ENCODE data around the gene AGBL4.
"Not testable (repeated sequence)": the region's sequence is repeated elsewhere in the genome, so short reads cannot be mapped to it uniquely, and the experiment has no call there.

AGBL4 gene

DNA sequence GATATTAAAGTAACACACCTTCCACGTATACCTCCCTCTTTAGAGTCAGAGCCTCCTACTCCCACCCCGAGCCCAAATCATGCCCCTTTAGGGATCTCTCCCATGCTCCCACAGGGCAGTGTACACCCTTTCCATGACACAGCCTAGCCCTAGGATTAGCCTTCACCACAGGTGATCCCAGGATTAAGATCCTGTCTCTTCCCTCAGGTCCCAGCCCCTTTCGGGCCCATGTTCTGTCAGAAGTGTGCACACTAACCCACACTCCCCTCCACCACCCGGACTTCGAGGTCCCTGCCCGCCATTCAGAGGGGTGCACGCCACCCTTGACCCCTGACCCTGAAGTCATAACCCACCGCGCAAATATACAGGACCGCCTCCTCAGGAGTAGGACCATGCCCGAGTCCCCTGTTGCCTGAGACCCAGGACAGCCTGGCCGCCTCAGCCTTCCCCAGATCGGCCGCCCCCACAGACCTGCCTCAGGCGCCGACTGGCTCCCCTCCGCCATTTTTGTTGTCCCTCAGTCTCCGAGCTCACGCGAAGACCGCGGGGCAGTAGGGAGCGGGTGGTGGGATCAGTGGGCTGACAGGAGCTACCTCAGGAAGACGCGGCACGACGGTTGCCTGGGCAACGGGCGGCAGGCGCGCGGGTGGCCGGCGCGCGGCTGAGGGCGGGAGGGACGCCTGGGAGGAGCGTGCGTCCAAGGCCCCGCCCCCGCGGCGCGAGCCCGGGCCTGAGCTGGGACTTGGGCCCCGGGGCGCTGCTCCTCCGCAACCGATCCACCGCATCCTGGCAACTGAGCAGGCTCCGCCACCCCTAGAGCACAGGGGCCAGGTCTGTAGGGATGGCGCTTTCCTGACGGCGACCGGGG, at the start of gene AGBL4:
Gene AGBL4, minus strand, starts transcription at position 663 of the 868 bp plus-strand sequence.
- peak; percentile 15 for DNase-seq (ENCODE audit: low read depth)

DNA sequence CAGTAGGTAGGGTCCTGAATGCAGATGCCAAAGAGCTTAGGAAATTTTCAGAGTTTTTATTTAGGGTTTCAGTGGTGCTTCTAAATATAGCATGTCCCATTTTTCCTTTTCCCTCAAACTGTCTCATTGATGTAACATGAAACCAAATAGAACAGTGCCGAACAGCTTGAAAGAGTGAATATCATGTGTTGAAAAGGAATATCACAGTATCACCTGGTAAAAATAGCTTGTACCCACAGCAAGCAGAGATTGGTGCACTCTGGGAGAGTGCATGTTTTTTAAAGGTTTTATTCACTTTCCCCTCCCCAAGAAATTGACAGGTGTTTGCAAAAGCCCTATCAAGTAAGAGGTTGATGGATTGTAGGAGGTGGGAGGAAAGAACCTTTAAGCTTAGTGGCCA, 43.1 kb upstream of the AGBL4 start:
- no peak for DNase-seq (ENCODE audit: low read depth)

DNA sequence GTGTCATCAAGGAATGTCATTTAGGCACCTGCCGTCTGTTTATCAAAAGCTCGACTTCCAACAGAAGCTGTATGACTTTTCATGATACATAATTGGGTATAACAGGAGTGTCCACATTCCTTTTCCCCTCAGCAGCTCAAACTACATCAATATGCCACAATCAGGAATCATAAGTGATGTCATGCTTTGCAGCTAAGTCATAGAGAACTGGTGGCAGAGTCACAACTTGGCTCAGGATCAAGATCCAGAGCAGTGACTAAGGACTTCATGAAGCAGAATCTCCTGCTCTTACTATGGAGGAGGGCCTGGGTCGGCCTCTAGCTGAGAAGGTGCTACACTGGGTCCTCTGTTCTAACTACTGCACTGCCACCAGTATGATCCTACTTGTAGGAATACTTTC, 36.5 kb upstream of the AGBL4 start:
- no peak for DNase-seq (ENCODE audit: low read depth)

DNA sequence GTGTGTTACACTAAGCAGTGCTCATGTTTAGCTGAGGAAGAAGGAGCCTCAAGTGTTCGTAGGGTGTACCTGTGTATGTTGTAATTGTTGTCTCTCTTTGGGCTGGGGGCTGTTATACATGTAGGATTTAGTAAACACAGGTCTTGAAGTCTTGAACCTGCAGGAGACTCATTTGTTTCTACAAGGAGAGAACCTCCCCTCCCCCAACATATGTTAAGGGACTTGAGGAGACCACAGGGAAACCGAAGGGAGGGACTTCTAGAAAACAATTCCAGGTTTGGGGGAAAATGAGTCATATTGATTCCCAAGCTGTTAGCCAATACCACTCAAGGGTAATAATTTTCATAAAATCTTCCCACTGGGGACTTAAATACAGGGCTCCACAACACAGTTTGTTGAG, 25.0 kb upstream of the AGBL4 start:
- no peak for DNase-seq (ENCODE audit: low read depth)

DNA sequence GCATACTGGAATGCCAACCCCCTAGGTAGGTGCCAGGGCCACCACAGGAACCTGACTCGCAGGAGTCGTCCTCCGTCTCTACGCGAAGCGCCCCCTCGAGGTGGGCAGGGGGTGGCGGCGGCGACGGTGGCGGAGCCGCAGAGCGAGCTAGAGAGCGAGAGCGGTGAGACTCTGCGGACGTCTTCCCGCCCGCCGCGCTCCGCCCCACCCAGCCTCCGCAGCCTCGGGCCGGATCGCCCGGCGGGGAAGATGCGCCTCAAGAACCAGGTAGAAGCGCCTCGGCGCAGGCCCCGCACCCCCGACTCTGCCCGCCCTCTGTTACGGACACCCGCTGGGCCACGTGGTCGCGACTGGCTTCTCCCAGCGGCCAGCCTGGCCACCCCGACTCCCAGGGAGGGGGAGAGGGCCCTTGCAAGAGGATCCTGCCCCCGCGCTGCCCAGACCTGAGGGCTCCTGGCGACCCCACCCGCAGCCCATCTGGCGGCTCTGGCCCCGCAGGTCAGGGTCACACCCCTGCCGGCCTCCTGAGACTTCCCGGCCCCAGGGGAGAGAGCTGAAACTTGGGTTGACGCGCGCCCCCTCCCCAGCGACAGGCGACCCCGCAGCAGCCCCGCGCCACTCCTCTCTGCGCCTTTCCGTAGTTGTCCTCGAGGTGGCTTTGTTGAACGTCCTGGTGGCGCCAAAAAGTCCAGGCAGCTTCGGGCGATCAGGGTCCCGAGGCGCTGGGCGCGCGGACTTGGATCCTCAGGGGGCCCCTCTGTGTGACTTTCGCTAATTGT, 24.4 kb upstream of the AGBL4 start:
- DNase-seq (ENCODE audit: low read depth) = peak; percentile 5

DNA sequence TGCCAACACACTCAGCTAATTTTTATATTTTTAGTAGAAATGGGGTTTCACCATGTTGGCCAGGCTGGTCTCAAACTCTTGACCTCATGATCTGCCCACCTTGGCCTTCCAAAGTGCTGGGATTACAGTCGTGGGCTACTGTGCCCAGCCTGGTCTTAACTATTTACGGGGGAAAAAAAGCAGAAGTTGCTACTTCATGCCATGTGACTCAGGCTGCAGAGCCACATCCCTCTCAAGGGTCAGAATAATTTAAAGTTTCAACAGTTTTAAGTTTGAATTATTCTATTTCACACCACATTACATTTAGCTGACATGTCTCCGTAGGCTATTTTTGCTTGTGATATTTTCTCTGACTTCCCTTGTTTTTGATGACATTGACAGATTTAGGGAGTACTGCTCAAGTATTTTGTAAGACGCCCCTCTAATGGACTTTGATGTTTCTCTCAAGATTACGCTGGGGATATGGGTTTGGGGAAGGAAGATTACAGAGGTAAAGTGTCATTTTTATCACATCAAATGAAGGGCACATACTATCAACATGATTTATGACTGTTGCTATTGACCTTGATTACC, 14.6 kb upstream of the AGBL4 start:
- DNase-seq (ENCODE audit: low read depth) = no peak

DNA sequence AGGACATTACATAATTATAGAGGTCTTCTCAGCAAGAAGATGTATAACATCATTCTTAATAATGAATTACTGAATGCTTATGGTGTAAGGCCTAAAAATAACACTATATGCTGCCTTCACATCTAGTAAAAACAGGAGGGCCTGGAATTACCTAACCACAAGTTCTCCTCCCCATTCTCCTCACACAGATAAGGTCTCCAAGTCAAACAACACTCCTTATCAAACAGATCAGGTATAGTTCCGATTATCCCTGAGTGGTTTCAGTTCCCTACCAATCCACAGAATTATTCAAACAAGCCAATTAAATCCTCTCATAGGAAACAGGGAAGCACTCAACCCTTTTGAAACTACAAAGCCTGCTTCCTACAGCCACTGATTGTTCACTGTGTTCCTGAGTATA, 4.0 kb upstream of the AGBL4 start:
- no peak for DNase-seq (ENCODE audit: low read depth)

DNA sequence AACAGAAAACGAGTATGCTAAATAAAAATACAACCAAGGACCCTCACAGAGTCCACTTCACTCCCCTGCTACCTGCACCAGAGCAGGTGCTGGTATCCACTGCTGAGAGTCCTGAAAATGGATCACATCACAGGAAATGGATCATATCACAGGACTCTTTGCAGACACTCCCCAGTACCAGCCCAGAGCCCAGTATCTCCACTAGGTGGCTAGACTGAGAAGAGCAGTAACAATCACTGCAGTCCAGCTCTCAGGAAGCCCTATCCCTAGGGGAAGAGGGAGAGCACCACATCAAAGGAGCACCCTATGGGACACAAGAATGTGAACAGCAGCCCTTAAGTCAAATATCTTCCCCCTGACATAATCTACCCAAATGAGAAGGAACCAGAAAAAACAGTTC, 28.0 kb downstream of the AGBL4 start:
- no peak for DNase-seq (ENCODE audit: low read depth)

DNA sequence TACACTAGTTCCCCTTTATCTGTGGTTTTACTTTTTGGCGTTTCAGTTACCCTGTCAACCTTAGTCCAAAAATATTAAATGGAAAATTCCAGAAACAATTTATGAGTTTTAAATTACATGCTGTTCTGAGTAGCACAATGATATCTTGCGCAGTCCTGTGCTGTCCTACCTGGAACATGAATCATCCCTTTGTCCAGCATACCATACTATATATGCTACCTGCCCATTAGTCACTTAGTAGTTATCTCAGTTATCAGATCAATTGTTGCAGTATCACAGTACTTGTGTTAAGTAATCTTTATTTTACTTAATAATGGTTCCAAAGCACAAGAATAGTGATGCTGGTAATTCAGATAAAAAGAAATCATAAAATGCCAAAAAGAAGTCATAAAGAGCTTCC, 52.7 kb downstream of the AGBL4 start:
- no peak for DNase-seq (ENCODE audit: low read depth)

DNA sequence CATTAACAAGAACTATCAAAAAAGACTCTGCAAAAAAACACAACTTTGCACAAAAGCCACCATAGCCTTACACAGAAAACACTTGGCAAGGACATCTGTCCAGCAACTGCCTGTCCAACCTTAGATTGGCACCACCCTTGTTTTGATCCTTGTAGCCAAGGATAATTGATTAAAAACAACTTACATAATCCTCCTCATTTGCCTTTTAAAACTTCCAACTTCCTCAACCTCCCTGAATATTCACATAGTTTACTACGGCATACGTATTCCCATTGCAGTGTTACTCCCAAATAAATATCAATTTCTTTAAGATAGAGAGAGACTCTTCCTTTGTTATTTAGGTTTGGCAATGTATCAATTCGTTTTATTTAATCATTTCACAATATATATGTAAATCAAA, 72.4 kb downstream of the AGBL4 start:
- no peak for DNase-seq (ENCODE audit: low read depth)

DNA sequence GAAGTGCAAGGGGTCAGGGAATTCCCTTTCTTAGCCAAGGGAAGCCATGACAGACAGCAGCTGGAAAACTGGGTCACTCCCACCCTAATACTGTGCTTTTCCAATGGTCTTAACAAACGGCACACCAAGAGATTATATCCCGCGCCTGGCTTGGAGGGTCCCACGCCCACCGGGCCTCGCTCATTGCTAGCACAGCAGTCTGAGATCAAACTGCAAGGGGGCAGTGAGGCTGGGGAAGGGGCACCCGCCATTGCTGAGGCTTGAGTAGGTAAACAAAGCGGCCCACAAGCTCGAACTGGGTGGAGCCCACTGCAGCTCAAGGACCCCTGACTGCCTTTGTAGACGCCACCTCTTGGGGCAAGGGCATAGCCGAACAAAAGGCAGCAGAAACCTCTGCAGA, 108.5 kb downstream of the AGBL4 start:
- not testable (repeated sequence) for DNase-seq (ENCODE audit: low read depth)

DNA sequence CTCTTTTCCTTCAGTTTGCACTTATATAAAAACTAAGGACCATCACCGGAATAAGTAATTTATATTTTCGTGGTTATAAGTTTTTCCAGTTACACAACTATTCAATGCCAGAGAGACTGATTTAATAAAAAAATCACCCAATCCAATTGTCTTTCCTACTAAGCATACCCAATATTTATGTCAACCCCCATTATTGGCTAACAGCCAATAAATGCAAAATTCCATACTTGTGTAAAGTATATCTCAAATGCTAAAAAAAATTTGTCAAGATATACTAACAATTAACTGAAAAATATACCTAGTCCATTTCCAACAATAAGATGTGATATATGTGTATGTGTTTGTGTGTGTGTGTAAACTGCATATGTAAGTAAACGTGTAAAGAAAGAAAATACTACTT, 117.4 kb downstream of the AGBL4 start:
- DNase-seq (ENCODE audit: low read depth) = no peak

DNA sequence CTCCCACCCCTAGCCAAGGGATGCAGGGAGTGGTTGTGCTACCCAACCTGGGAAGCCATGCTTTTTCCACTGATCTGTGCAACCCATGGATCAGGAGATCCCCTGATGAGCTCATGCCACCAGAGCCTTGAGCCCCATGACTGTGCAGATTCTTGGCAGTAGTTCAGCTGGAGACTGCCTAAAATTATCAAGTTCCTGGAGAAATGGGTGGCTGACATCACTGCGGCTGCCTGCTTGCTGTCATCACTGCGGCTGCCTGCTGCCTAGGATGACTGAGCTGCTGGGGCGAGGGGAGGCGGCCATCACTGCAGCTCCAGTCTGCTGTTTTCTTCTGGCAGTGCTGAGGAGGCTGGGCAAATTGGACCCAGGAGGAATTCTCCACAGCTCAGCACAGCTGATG, 159.2 kb downstream of the AGBL4 start:
- DNase-seq (ENCODE audit: low read depth) = no peak

DNA sequence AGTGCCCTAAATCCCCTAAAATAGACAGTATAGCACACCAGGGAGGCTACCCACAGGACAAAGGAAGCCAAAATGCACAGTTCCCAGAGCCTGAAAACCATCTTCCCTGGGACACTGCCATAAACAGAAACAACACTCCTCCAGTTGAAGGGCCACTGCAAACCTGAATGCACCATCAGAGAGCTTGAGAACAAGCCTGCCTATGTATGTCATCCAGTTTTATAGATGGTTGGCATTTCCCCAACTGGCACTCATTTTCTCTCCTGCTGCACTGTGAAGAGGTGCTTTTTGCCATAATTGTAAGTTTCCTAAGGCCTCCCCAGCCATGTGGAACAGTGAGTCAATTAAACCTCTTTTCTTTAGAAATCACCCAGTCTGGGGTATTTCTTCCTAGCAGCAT, 169.0 kb downstream of the AGBL4 start:
- DNase-seq (ENCODE audit: low read depth) = no peak

DNA sequence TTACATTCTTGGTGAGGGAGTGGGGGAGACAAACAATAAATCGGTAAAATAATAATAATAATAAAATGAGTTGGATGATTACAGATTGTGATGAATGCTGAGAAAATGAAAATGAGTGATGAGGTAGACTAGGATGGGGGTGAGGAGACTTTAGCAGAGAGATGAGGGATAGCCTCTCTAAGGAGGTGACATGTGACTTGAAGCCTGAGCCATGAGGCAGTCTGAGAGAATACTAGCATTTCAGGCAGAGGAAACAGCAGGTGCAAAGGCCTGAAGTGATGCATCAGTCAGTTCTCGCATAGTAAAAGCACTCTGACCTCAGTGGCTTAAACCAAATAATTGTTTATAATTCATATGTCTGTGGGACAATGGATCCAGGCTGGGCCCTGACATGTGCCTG, 181.2 kb downstream of the AGBL4 start:
- DNase-seq (ENCODE audit: low read depth) = no peak

DNA sequence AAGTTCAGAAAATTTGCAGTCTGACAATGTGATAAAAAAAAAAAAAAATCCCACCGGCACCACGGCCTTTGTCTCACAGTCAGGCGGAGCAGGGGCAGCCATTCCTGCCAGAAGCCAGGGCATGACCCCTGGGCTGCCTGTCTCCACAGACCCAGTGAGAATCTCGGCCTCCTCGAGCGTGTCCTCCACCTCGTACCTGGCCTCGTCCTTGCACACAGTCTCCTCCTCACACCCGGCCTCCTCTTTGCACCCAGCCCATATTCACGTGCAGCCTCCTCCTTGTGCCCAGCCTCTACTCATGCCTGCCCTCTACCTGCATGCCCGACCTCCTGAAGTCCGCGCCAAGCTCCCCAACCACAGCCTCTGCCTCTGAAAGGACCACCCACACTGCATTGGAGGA, 182.0 kb downstream of the AGBL4 start:
- no peak for DNase-seq (ENCODE audit: low read depth)

DNA sequence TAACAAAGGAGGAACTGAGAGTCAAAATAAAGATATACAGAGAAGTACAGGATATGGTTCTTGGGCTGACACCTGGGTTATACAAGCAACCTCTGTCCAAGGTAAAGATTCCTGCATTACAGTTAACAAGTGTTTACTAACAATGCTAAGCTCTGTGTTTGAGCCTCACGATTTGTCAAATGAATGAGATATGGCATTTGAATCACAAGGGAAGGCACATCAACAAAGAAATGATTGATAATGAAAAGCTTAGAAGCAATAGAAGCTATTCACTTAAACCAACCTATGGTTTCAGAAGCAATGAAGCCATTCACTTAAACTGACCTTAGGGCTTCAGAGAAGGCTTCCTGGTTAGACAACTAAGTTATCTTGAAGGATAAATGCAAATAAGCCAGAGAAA, 199.5 kb downstream of the AGBL4 start:
- DNase-seq (ENCODE audit: low read depth) = no peak

DNA sequence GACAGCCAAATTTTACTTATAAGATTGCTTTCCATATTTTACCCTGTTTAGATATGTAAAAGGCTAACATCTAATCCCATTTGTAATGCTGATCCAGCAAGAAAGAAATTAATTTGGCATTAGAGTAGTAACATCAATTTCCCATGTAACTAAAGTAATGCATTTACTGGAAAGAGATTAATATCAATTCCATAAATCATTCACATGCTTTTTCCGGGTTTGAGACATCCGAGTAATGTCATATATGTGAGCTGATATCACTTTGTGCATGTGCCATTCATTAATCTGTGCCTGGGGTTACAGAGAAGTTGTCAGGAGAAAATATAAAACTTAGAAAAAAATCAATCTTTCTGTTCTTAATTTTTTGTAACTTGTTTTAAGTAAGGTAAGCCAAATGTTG, 206.1 kb downstream of the AGBL4 start:
- no peak for DNase-seq (ENCODE audit: low read depth)

DNA sequence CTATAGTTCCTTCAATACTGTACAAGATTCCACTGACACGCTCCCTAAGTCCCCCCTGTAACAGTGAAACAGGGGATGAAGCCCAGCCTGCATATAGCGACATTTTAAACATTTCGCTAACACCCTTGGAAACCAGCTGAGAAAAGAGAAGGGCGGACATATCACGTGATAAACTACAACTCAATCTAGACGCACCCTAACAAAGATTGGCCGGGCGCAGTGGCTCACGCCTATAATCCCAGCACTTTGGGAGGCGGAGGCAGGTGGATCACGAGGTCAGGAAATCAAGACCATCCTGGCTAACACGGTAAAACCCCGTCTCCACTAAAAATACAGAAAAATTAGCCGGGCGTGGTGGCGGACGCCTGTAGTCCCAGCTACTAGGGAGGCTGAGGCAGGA, 236.7 kb downstream of the AGBL4 start:
- not testable (repeated sequence) for DNase-seq (ENCODE audit: low read depth)

DNA sequence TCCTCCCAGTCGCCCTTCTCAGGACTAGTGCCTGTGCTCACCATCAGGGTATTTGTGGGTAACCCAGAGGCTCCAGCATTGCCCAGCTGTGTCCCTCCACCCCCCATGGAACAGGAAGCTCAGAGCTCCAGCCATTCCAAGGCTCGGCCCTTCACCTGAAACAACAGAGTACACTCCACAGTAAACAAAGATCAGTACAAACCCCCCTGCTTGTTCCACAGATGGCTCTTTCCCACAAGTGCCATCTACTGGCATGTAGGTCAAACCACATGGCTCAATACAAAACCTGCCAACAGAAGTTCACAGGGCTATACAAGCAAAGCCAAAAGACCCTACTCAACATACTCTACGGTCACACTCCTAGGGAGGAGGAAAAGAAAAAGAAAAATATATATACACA, 258.7 kb downstream of the AGBL4 start:
- DNase-seq (ENCODE audit: low read depth) = no peak

DNA sequence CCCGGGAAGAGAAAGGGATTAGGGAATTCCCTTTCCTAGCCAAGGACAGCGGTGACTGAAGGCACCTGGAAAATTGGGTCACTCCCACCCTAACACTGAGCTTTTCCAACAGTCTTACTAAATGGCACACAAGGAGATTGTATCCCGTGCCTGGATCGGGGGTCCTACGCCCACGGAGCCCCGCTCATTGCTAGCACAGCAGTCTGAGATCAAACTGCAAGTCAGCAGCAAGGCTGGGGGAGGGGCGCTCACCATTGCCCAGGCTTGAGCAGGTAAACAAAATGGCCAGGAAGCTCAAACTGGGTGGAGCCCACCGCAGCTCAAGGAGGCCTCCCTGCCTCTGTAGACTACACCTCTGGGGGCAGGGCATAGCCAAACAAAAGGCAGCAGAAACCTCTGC, 285.6 kb downstream of the AGBL4 start:
- not testable (repeated sequence) for DNase-seq (ENCODE audit: low read depth)

DNA sequence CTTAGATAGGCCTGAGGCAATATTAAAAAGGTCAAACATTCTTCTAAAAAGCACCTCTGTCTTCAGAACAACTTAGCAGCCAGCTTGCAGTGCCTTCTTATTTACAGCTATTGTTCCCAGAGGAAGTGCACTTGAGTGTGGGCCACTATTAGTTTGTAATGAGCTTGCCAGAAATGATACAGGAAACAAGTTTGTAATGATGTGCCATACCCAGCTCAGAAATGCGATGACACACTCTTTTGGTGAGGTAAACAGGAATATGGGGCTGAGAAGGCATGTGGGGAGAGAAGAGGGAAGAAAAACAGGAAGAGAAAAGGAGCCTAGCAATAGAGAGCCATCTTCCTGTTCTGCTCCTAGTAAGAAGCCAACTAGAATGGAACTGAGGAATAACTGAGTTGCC, 295.4 kb downstream of the AGBL4 start:
- no peak for DNase-seq (ENCODE audit: low read depth)

DNA sequence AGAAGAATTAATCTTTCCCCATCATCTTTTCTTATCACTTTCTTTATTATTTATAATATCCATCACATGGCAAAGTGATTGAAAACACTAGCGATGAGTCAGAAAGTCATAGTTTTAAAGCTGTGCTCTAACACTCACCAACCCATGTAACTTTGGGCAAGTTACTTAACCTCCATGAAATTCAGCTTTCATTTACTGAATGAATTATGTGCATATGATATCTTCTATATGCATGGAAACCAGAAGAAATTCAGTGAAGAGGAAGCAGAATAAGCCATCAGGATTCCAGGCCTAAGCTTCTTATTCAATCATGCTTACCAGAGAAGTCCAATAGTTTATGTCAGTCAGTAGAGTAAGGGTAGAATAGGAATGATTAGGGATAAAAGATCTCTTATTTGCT, 300.1 kb downstream of the AGBL4 start:
- DNase-seq (ENCODE audit: low read depth) = no peak
